Panc1 (cell line): ENCODE measurements around the gene MISP3. TPM values are rescaled to one million over a fixed set of nuclear protein-coding genes. Genes with fewer than 3 reads are reported as not detected.

Experiments
- ATAC-seq: fragments of 200-7000 bp; cut with Tn5 transposase; 2 replicates; pipeline ENCODE4 v1.9.1; 2020; ENCODE audit warnings: mild to moderate bottlenecking, moderate library complexity
- BruUV-seq: library from RNA; stranded (reverse); fragments of 400-500 nt; replicated peaks from 2 replicates; lab custom pipeline; 2021; lab: Mats Ljungman, UMichigan
- CTCF ChIA-PET: fragments of 300-600 bp; sonication (Branson Sonifier 250); formaldehyde crosslinking; loops from one replicate; lab custom pipeline; 2022; ENCODE audit warnings: antibody characterized with exemption; lab: Charles Lee
- POLR2A ChIA-PET: fragments of 300-600 bp; sonication (Branson Sonifier 250); formaldehyde crosslinking; loops from one replicate; lab custom pipeline; 2022; ENCODE audit warnings: antibody characterized with exemption; lab: Charles Lee
- DNase-seq: peaks from one replicate; pipeline ENCODE4 v3.0.0-alpha.2; 2010; ENCODE audit warnings: low read depth, low spot score
- H3K27ac ChIP-seq: 2 replicates; pipeline ENCODE4 v1.5.1; 2011; ENCODE audit warnings: mild to moderate bottlenecking, low read length, inconsistent platforms
- H3K27me3 ChIP-seq: fragments of 200-500 bp; sonication (Bioruptor generic); 2 replicates; pipeline ENCODE4 v1.6.0; 2014; ENCODE audit warnings: low read length, inconsistent platforms; ENCODE audit not compliant: control insufficient read depth, insufficient read depth
- H3K36me3 ChIP-seq: fragments of 200-500 bp; sonication (Bioruptor generic); 2 replicates; pipeline ENCODE4 v1.5.1; 2014; ENCODE audit warnings: inconsistent platforms, mild to moderate bottlenecking, low read length, moderate library complexity; ENCODE audit not compliant: control insufficient read depth, insufficient read depth
- H3K4me1 ChIP-seq: 2 replicates; pipeline ENCODE4 v1.5.1; 2011; ENCODE audit warnings: inconsistent platforms, mild to moderate bottlenecking, low read length, moderate library complexity; ENCODE audit not compliant: control insufficient read depth, insufficient read depth
- H3K4me3 ChIP-seq, 2 experiments: 2 replicates each; pipeline ENCODE4 v1.5.1; 2011 to 2012; ENCODE audit warnings: low read depth in 2 of 2, low read length in 2 of 2, mild to moderate bottlenecking in 2 of 2, inconsistent platforms in 1 of 2, moderate library complexity in 1 of 2
- H3K9me3 ChIP-seq: fragments of 200-500 bp; sonication (Bioruptor generic); 2 replicates; pipeline ENCODE4 v1.5.1; 2014; ENCODE audit warnings: low read depth, mild to moderate bottlenecking, inconsistent platforms, low read length, moderate library complexity; ENCODE audit not compliant: control insufficient read depth, insufficient read depth
- POLR2AphosphoS5 ChIP-seq: IDR thresholded peaks from 2 replicates; pipeline ENCODE4 v1.6.1; 2012; ENCODE audit warnings: mild to moderate bottlenecking, low read depth, low read length, moderate library complexity
- SIN3A ChIP-seq: IDR thresholded peaks from 2 replicates; pipeline ENCODE4 v1.6.1; 2012; ENCODE audit warnings: low read depth, mild to moderate bottlenecking, low read length, moderate library complexity, borderline replicate concordance; ENCODE audit not compliant: insufficient read depth
- TCF7L2 ChIP-seq: IDR thresholded peaks from 2 replicates; pipeline ENCODE4 v1.6.1; 2011; ENCODE audit warnings: mild to moderate bottlenecking, low read depth, low read length, inconsistent platforms
- in situ Hi-C: cut with HindIII; loops from 2 replicates; pipeline ENCODE4 v1.10.0; 2016; ENCODE audit warnings: low sequenced_read_pairs, low pct_unique_long_range_greater_than_20kb
- intact Hi-C: fragments of 100-400 bp; cut with micrococcal nuclease; formaldehyde crosslinking; loops from one replicate; pipeline ENCODE4 v1.10.0; 2022; ENCODE audit not compliant: unreplicated experiment
- total RNA-seq: library from RNA; stranded (reverse); gene quantifications from one replicate; pipeline ENCODE4 v1.2.1, GENCODE V29; 2021; ENCODE audit not compliant: unreplicated experiment
- TF ChIP-seq, protein P1 (sequence below), 2 experiments: IDR thresholded peaks; 2 replicates each; pipeline ENCODE4 v1.6.1; 2011 to 2012; ENCODE audit warnings: low read depth in 2 of 2, control low read depth in 1 of 2, low read length in 1 of 2, mild to moderate bottlenecking in 1 of 2, moderate library complexity in 1 of 2; ENCODE audit not compliant: insufficient read depth in 1 of 2
- TF ChIP-seq, protein P2 (sequence below): fragments of 450-650 bp; IDR thresholded peaks from 2 replicates; pipeline ENCODE4 v1.5.1; 2017; ENCODE audit warnings: mild to moderate bottlenecking

The MISP3 gene
- total RNA-seq, 1 experiment from 2014 or later: 1.5 TPM

DNA sequence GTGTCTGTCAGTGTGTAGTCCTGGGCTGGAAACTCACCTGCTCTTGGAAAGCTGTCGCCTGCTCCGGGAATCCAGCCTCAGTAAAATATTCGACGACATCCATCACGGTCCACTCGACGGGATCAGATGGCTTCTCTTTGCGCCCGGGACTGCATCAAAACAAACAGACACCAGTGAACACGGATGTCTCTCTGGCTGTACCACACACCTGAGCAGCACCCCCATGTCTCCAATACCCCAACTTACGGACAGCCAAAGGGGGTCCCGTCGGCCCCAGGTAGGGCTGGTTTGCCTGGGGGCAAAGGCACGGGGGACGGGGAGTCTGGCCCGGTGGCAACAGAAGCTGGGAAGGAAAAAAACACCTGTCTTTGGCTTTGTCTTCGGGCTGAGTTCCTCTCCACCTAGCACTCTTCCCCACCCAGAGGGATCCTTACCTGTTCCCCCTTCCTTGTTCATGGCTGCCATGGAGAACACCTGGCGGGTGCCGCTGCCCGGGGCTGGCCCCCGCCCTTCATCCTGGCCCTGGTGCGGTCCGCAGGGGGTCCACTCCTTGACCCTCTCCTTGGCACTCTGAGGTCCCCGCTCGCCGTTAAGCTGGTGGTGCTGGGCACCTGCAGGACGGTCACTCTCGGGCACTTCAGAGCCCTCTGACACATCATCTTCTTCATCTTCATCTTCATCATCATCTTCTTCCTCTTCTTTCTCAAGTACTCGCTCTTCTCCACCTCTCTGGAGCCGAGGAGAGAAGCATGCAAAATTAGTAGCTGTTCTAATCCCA lies 16.2 kb downstream of the MISP3 start:
- peak overlapping the region; percentile 50 to 51 for H3K4me3 ChIP-seq
- no peak for ATAC-seq
- TSS peak; percentile 84 for BruUV-seq
- H3K4me1 ChIP-seq: peaks cover 4% of the 10 kb centered on the region
- ChIA-PET CTCF (no interaction called here), POLR2A (no interaction called here)
- TF ChIP-seq SIN3A (no peak), POLR2AphosphoS5 (no peak), TCF7L2 (no peak)
- TF ChIP-seq, protein P1, sequence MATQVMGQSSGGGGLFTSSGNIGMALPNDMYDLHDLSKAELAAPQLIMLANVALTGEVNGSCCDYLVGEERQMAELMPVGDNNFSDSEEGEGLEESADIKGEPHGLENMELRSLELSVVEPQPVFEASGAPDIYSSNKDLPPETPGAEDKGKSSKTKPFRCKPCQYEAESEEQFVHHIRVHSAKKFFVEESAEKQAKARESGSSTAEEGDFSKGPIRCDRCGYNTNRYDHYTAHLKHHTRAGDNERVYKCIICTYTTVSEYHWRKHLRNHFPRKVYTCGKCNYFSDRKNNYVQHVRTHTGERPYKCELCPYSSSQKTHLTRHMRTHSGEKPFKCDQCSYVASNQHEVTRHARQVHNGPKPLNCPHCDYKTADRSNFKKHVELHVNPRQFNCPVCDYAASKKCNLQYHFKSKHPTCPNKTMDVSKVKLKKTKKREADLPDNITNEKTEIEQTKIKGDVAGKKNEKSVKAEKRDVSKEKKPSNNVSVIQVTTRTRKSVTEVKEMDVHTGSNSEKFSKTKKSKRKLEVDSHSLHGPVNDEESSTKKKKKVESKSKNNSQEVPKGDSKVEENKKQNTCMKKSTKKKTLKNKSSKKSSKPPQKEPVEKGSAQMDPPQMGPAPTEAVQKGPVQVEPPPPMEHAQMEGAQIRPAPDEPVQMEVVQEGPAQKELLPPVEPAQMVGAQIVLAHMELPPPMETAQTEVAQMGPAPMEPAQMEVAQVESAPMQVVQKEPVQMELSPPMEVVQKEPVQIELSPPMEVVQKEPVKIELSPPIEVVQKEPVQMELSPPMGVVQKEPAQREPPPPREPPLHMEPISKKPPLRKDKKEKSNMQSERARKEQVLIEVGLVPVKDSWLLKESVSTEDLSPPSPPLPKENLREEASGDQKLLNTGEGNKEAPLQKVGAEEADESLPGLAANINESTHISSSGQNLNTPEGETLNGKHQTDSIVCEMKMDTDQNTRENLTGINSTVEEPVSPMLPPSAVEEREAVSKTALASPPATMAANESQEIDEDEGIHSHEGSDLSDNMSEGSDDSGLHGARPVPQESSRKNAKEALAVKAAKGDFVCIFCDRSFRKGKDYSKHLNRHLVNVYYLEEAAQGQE (IDR thresholded peaks at IDR 0.05; ENCODE audit: insufficient read depth in 1 of 2, low read depth in 2 of 2, low read length in 1 of 2): no peak
- TF ChIP-seq, protein P2, sequence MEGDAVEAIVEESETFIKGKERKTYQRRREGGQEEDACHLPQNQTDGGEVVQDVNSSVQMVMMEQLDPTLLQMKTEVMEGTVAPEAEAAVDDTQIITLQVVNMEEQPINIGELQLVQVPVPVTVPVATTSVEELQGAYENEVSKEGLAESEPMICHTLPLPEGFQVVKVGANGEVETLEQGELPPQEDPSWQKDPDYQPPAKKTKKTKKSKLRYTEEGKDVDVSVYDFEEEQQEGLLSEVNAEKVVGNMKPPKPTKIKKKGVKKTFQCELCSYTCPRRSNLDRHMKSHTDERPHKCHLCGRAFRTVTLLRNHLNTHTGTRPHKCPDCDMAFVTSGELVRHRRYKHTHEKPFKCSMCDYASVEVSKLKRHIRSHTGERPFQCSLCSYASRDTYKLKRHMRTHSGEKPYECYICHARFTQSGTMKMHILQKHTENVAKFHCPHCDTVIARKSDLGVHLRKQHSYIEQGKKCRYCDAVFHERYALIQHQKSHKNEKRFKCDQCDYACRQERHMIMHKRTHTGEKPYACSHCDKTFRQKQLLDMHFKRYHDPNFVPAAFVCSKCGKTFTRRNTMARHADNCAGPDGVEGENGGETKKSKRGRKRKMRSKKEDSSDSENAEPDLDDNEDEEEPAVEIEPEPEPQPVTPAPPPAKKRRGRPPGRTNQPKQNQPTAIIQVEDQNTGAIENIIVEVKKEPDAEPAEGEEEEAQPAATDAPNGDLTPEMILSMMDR: no peak
- no peak for DNase-seq
- H3K27ac ChIP-seq: no peak overlapping the region
- peaks cover 3% of the 10 kb centered on the region; the same call in 1 of the 2 replicates for H3K9me3 ChIP-seq
- H3K36me3 ChIP-seq: no peaks in the 10 kb centered on the region; the same call in 1 of the 2 replicates
- intact Hi-C loops: no loop called here
- in situ Hi-C loops: no loop called here
- H3K27me3 ChIP-seq: no peaks in the 10 kb centered on the region

DNA sequence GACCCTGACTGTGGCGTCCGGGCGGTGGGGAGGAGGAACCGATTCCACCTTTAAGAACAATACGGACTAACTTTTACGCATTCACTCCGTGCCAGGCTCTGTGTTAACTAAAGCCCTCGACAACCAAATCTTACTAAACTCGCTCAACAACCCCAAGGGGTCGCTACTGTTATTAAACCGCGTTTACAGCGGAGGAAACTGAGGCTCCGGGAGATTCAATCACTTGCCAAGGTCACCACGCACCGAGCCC lies 16.8 kb downstream of the MISP3 start:
- Histone ChIP-seq H3K9me3 (peaks cover 3% of the 10 kb centered on the region; the same call in 1 of the 2 replicates), H3K4me3 (peak overlapping the region; percentile 50 to 51), H3K36me3 (no peaks in the 10 kb centered on the region; the same call in 1 of the 2 replicates), H3K4me1 (peaks cover 4% of the 10 kb centered on the region), H3K27me3 (no peaks in the 10 kb centered on the region), H3K27ac (no peak overlapping the region)
- TF ChIP-seq, protein P1 (IDR thresholded peaks at IDR 0.05; ENCODE audit: insufficient read depth in 1 of 2, low read depth in 2 of 2, low read length in 1 of 2): no peak
- no peak for TF ChIP-seq SIN3A
- no peak for TF ChIP-seq POLR2AphosphoS5
- no peak for TF ChIP-seq TCF7L2
- TF ChIP-seq, protein P2: no peak
- CTCF ChIA-PET: no interaction called here
- ATAC-seq: no peak
- intact Hi-C loops (no loop called here), in situ Hi-C loops (no loop called here)
- POLR2A ChIA-PET: no interaction called here
- DNase-seq: no peak
- BruUV-seq: no TSS peak
